ENCODE measurements around the gene POU3F2. TPM values are rescaled to one million over a fixed set of nuclear protein-coding genes. Genes with fewer than 3 reads are reported as not detected.

The POU3F2 gene
- not detected for total RNA-seq

GRCh38 chr6:98834060-98835031 lies at the start of gene POU3F2:
Gene POU3F2 (plus strand): TSS chr6:98834574. CDS start chr6:98834874, 300 bp downstream.
- intact Hi-C loops (cut with DNase I; ENCODE audit: low total_unique reads): no loop called here
- 0 to 1% methylated on average over 75 to 81 of the region's 83 CpGs for WGBS, 2 donors
- H3K4me3 ChIP-seq (ENCODE audit: low read depth, poor library complexity, severe bottlenecking): peak within 1 kb of the TSS; percentile 31
- peak in 1 of 2 donors; percentile 89 for DNase-seq (ENCODE audit: low spot score in 2 of 2)
- no peak for TF ChIP-seq POLR2A (IDR thresholded peaks at IDR 0.05)
- no peak for TF ChIP-seq CTCF (IDR thresholded peaks at IDR 0.05)

GRCh38 chr6:98787435-98787834 lies 46.9 kb upstream of the POU3F2 start:
- TF ChIP-seq POLR2A (IDR thresholded peaks at IDR 0.05) (no peak), CTCF (IDR thresholded peaks at IDR 0.05) (no peak)
- DNase-seq (ENCODE audit: low spot score in 2 of 2): no peak
- intact Hi-C loops (cut with DNase I; ENCODE audit: low total_unique reads): no loop called here
- WGBS, 2 donors: 62% methylated on average over 8 of the region's 8 CpGs
- H3K4me3 ChIP-seq (ENCODE audit: low read depth, poor library complexity, severe bottlenecking): no peak overlapping the region

- H3K4me3 ChIP-seq (ENCODE audit: low read depth, poor library complexity, severe bottlenecking): no peak overlapping the region
- 23 to 31% methylated on average over 15 of the region's 15 CpGs for WGBS, 2 donors
- intact Hi-C loops (cut with DNase I; ENCODE audit: low total_unique reads): no loop called here
- TF ChIP-seq CTCF (IDR thresholded peaks at IDR 0.05) (no peak), POLR2A (IDR thresholded peaks at IDR 0.05) (no peak)
- DNase-seq (ENCODE audit: low spot score in 2 of 2): no peak
These were observed 46.4 kb upstream of the POU3F2 start for GRCh38 chr6:98787961-98788360.

GRCh38 chr6:98794307-98794842 lies 40.0 kb upstream of the POU3F2 start:
- WGBS, 2 donors: 45 to 55% methylated on average over 4 of the region's 4 CpGs
- intact Hi-C loops (cut with DNase I; ENCODE audit: low total_unique reads): no loop called here
- no peak overlapping the region for H3K4me3 ChIP-seq (ENCODE audit: low read depth, poor library complexity, severe bottlenecking)
- no peak for DNase-seq (ENCODE audit: low spot score in 2 of 2)
- TF ChIP-seq CTCF (IDR thresholded peaks at IDR 0.05) (no peak), POLR2A (IDR thresholded peaks at IDR 0.05) (no peak)

GRCh38 chr6:98797217-98797994 lies 37.0 kb upstream of the POU3F2 start:
- TF ChIP-seq POLR2A (IDR thresholded peaks at IDR 0.05) (no peak), CTCF (IDR thresholded peaks at IDR 0.05) (no peak)
- no peak for DNase-seq (ENCODE audit: low spot score in 2 of 2)
- 57 to 64% methylated on average over 6 of the region's 6 CpGs for WGBS, 2 donors
- H3K4me3 ChIP-seq (ENCODE audit: low read depth, poor library complexity, severe bottlenecking): no peak overlapping the region
- intact Hi-C loops (cut with DNase I; ENCODE audit: low total_unique reads): no loop called here
